A673 (cell line): Measurements from ENCODE around the gene NACA2.

Experiments
- EZH2 ChIP-seq: fragments of 200-600 bp; sonication (generic); IDR thresholded peaks from 2 replicates; pipeline ENCODE4 v1.6.1; 2017; ENCODE audit warnings: borderline replicate concordance, low read depth, mild to moderate bottlenecking, mixed read lengths, antibody characterized with exemption, low read length; ENCODE audit not compliant: poor library complexity, severe bottlenecking
- TF ChIP-seq, protein P1 (sequence below): fragments of 300-800, 200-600 bp; sonication (generic); conservative IDR thresholded peaks from 2 replicates; pipeline ENCODE4 v1.5.1; 2017; ENCODE audit warnings: low read depth, mild to moderate bottlenecking, antibody characterized with exemption, low read length, moderate library complexity, mixed read lengths

DNA sequence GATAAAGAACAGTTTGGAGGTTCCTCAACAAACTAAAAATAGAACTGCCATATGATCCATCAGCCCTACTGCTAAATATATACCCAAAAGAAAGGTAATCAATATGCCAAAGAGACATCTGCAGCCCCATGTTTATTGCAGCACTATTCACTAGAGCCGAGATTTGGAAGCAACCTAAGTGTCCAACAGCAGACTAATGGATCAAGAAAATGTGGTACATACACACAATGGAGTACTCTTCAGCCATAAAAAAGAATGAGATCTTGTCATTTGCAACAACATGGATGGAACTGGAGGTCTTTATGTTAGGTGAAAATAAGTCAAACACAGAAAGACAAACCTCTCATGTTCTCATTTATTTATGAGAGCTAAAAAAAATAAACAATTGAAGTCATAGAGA, 48.8 kb upstream of the NACA2 start:
- TF ChIP-seq, protein P1, sequence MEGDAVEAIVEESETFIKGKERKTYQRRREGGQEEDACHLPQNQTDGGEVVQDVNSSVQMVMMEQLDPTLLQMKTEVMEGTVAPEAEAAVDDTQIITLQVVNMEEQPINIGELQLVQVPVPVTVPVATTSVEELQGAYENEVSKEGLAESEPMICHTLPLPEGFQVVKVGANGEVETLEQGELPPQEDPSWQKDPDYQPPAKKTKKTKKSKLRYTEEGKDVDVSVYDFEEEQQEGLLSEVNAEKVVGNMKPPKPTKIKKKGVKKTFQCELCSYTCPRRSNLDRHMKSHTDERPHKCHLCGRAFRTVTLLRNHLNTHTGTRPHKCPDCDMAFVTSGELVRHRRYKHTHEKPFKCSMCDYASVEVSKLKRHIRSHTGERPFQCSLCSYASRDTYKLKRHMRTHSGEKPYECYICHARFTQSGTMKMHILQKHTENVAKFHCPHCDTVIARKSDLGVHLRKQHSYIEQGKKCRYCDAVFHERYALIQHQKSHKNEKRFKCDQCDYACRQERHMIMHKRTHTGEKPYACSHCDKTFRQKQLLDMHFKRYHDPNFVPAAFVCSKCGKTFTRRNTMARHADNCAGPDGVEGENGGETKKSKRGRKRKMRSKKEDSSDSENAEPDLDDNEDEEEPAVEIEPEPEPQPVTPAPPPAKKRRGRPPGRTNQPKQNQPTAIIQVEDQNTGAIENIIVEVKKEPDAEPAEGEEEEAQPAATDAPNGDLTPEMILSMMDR: no peak
- TF ChIP-seq EZH2: no peak
